SJSA1 (cell line): ENCODE data around the gene TOB2. TPM values are rescaled to one million over a fixed set of nuclear protein-coding genes. Genes with fewer than 3 reads are reported as not detected.

Experiments used
- DNase-seq, 2 experiments: peaks; one replicate each; pipeline ENCODE4 v3.0.0-alpha.2; 2015 to 2020; ENCODE audit warnings: low spot score in 2 of 2, low read depth in 1 of 2
- H3K27ac ChIP-seq: fragments of 250-450 bp; sonication (Bioruptor Pico); 2 replicates; pipeline ENCODE4 v1.5.1; 2020; ENCODE audit warnings: mild to moderate bottlenecking, moderate library complexity
- H3K27me3 ChIP-seq: fragments of 250-450 bp; sonication (Bioruptor Pico); replicated peaks from 2 replicates; pipeline ENCODE4 v1.5.1; 2020; ENCODE audit warnings: mild to moderate bottlenecking, moderate library complexity
- H3K36me3 ChIP-seq: fragments of 250-450 bp; sonication (Bioruptor Pico); 2 replicates; pipeline ENCODE4 v1.5.1; 2020; ENCODE audit warnings: mild to moderate bottlenecking
- H3K4me1 ChIP-seq: fragments of 250-450 bp; sonication (Bioruptor Pico); replicated peaks from 2 replicates; pipeline ENCODE4 v1.6.1; 2021; ENCODE audit warnings: mild to moderate bottlenecking
- H3K4me3 ChIP-seq: fragments of 250-450 bp; sonication (Bioruptor Pico); 2 replicates; pipeline ENCODE4 v1.5.1; 2020; ENCODE audit warnings: mild to moderate bottlenecking
- H3K9me3 ChIP-seq: fragments of 250-450 bp; sonication (Bioruptor Pico); replicated peaks from 2 replicates; pipeline ENCODE4 v1.5.1; 2020; ENCODE audit warnings: mild to moderate bottlenecking
- total RNA-seq: library from RNA; depleted of rRNA; stranded (reverse); fragments of >200 nt; shearing (Covaris generic); gene quantifications from 2 replicates; pipeline ENCODE4 v1.2.3, GENCODE V29; 2014

The TOB2 gene
- total RNA-seq, 1 experiment from 2014 or later = 17.9 TPM

DNA sequence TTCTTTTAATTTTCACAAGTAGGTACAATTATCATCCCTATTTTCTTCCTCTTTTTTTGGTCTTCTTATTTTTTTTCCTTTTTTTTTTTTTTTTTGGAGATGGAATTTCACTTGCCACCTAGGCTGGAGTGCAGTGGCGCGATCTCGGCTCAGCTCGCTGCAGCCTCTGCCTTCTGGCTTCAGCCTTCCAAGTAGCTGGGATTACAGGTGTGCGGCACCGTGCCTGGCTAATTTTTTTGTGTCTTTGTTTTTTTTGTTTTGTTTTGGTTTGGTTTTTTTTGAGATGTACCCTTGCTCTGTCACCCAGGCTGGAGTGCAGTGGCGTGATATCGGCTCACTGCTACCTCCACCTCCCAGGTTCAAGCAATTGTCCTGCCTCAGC is 16.7 kb downstream of the TOB2 start:
- Histone ChIP-seq H3K4me1 (no peaks in the 10 kb centered on the region), H3K27me3 (no peaks in the 10 kb centered on the region), H3K27ac (no peak overlapping the region), H3K36me3 (peaks cover 30% of the 10 kb centered on the region), H3K4me3 (no peak overlapping the region), H3K9me3 (no peaks in the 10 kb centered on the region)
- DNase-seq = no peak

DNA sequence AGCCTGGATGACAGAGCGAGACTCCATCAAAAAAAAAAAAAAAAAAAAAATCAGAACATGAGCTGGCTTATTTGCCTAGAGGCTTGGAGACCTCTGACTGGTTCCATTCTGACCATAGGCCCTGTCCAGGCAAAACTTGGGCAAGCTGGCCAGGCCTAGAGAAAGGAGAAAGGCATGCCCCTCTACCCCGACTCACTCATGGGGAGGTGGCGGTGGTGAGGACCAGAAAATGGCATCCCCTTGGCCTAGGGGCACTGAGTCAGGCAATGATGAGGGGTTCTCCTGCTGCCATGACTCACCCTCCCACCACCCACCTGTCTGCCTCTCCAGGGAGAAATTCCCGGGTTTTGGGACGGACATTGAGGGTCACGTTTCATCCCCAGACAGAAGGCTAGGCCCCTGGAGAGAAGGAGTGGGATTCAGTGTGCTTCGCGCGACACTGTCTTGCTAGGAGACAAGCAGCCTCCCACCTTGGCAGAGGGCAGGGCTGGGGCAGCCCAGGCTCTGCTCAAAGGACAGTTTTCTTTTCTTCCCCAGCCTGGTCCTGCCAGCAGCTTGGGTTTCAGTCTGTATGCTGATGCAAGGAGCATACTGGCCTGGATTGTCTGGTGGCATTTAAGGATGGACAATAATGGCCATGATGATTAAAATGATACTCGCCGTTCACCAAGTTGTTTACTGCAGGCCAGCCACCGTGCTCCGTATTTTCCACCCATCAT is 17.2 kb downstream of the TOB2 start:
- Histone ChIP-seq H3K27ac (no peak overlapping the region), H3K36me3 (peaks cover 29% of the 10 kb centered on the region), H3K27me3 (no peaks in the 10 kb centered on the region), H3K9me3 (no peaks in the 10 kb centered on the region), H3K4me1 (no peaks in the 10 kb centered on the region), H3K4me3 (no peak overlapping the region)
- no peak for DNase-seq

DNA sequence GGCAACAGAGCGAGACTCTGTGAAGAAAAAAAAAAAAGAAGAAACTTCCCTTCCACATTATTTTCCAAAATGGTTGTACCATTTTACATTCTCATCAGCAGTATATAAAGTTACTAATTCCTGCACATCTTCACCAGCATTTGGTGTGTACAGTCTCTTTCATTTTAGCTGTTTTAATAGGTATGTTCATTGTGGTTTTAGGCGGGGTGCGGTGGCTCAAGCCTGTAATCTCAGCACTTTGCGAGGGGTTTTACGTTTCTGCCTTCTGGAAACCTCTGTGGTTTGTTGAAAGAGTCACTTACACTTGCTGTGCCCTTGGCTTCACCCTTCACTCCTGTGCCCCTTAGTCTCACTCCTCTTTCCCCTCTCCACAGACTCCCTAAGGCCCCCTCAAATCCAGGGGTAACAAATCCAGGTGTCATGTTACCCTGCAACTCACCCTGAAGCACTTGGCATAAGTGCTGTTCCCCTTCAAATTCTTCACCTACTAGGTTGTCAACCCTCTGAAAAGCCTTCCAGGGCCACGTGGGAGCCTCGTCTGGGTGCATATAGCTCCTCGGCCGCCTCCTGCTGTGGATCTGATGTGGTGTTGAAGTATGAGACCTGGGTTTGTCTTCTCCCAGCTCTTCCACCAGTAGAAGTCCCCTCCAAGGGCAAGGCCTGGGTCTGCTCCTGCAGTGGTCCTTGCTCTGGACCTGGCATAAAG is 20.8 kb downstream of the TOB2 start:
- Histone ChIP-seq H3K36me3 (peaks cover 22% of the 10 kb centered on the region), H3K4me1 (no peaks in the 10 kb centered on the region), H3K9me3 (no peaks in the 10 kb centered on the region), H3K4me3 (no peak overlapping the region), H3K27ac (no peak overlapping the region), H3K27me3 (no peaks in the 10 kb centered on the region)
- no peak for DNase-seq

DNA sequence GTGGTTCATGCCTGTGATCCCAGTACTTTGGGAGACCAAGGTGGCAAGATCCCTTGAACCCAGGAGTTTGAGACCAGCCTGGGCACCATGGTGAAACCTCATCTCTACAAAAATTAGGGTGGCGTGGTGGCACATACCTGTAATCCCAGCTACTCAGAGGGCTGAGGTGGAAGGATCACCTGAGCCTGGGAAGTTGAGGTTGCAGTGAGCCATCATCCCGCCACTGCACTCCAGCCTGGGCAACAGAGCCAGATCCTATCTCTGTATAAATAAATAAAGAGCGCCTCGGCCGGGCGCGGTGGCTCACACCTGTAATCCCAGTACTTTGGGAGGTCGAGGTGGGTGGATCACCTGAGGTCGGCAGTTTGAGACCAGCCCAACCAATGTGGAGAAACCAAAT is 27.9 kb downstream of the TOB2 start:
- Histone ChIP-seq H3K36me3 (peaks cover 18% of the 10 kb centered on the region), H3K27me3 (no peaks in the 10 kb centered on the region), H3K9me3 (no peaks in the 10 kb centered on the region), H3K27ac (no peak overlapping the region), H3K4me3 (no peak overlapping the region), H3K4me1 (peaks cover 10% of the 10 kb centered on the region)
- DNase-seq = no peak

DNA sequence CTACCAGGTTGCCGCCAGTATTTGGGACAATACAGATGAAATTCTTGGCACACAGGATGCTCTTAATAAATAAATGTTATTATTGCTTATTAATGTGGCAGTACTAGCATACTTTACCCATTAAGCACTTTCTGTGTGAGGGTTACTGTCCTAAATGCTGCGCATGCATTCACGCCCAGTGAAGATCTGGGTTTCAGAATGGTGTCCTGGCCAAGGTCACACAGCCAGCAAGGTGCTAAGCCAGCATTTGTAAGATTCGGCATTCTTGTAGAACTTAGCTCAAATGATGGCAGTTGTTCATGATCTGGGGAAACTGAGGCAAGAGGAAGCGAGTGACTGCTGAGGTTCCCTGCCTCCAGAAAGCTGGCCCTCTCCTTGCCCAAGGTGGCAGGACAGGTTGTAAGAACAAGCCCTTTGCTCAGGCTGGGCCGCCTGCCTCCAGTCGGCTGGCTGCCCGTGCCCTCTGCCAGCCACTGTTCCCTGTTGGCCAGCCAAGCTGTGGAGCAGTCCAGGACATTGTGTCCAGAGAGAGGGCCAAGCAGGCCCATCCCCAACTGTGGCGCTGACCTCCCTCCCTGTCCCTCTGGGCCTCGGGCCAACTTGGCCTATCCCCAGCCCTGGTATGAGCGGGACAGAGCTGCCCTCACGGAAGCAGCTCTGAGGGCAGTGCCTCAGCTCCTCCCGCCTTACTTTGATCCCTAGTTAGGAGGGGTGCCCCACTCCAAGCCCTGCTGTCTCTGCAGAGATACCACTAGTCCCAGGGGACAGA is 28.8 kb downstream of the TOB2 start:
- DNase-seq = no peak
- no peak overlapping the region for H3K4me3 ChIP-seq
- H3K4me1 ChIP-seq = peaks cover 12% of the 10 kb centered on the region
- peaks cover 20% of the 10 kb centered on the region for H3K36me3 ChIP-seq
- H3K27me3 ChIP-seq = no peaks in the 10 kb centered on the region
- H3K9me3 ChIP-seq = no peaks in the 10 kb centered on the region
- no peak overlapping the region for H3K27ac ChIP-seq

DNA sequence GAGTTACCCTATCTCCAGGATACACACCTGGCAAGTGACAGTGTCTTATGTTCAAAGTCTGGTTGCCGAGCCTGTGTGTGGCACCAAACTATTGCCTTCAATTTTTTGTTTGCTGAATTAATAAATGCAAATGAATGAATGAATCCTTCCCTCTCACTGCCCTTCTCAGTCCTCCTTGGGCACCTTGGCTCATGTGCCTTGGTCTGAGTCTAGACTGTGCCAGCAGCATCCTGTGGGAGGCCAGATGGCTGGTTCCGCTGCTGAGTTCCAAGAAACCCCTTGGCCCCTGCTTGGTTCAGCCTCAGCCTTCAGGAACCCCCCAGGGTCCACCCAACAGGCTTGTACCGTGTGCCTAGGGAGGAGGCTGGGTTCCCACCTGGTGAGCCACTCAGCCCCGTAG is 31.0 kb downstream of the TOB2 start:
- Histone ChIP-seq H3K4me3 (no peak overlapping the region), H3K9me3 (no peaks in the 10 kb centered on the region), H3K27me3 (no peaks in the 10 kb centered on the region), H3K27ac (no peak overlapping the region), H3K36me3 (peaks cover 20% of the 10 kb centered on the region), H3K4me1 (peaks cover 19% of the 10 kb centered on the region)
- DNase-seq = no peak

DNA sequence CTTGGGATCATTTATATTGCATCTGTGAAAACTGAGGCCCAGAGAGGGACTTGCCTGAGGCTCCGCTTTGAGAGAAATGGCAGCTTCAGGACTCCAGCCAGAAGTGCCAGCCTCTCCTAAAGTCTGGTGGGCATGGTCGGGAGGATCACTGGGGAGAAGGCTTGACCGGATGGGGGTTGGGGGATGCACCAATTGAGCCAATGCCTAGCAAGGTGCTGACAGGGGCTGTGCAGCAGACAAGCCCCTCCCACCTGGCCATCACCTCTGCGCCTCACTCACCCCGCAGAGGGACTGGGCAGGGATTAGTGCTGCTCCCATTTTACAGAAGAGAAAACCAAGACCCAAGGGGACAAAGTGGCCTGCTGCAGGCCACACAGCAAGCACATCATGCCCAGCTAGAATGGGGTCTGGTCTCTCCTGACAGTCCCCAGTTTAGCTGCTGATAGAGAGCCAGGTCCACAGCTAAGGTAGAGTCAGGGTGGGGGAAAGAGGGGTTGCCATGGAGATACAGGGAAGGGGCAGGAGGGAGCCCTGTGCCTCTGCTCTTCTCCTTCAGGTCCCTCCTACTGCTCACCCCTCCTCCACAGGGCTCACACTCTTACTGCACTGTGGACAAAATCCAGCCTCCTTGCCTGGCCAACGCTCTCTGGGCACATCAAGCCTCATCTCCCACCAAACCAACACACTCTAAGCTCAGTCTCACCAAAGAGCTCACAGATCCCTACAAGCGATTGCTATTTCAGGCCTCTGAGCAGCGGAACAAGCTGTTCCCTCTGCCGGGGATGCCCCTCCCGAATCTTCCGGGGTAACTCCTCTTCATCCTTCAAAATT is 35.4 kb downstream of the TOB2 start:
- Histone ChIP-seq H3K36me3 (peaks cover 20% of the 10 kb centered on the region), H3K9me3 (no peaks in the 10 kb centered on the region), H3K4me3 (no peak overlapping the region), H3K4me1 (peaks cover 19% of the 10 kb centered on the region), H3K27me3 (no peaks in the 10 kb centered on the region), H3K27ac (no peak overlapping the region)
- DNase-seq = no peak

DNA sequence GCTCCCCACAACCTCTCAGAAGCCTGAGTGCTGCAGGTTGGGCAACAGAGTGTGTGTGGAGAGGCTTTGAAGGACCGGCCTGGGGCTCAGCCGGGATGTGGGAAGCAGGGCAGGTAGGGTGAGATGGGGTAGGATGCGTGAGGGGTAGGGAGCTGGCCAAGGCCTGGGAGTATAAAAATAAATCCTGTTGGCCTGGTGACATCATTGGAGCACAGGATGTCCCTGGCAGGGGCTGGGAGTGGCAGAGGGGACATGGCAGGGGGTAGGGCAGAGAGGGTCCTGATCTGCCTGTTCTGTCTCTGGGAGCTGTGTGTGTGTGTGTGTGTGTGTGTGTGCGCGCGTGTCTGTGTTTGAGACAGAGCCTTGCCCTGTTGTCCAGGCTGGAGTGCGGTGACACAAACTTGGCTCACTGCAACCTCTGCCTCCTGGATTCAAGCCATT is 36.3 kb downstream of the TOB2 start:
- H3K9me3 ChIP-seq = no peaks in the 10 kb centered on the region
- no peak overlapping the region for H3K27ac ChIP-seq
- no peak for DNase-seq
- peaks cover 16% of the 10 kb centered on the region for H3K36me3 ChIP-seq
- no peaks in the 10 kb centered on the region for H3K27me3 ChIP-seq
- H3K4me3 ChIP-seq = no peak overlapping the region
- peaks cover 19% of the 10 kb centered on the region for H3K4me1 ChIP-seq

DNA sequence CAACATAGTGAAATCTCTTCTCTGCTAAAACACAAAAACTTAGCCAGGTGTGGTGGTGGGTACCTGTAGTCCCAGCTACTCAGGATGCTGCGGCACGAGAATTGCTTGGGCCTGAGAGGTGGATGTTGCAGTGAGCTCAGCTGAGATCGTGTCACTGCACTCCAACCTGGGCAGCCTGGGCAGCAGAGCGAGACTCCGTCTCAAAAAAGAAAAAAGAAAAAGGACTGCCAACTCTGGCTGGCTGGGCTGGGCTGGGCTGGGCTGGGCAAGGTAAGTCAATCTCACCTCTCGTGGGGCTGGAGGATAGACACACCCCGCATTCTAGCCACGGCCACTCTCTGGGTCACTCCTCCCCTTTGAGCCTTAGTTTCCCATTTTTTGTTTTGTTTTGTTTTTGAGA is 37.9 kb downstream of the TOB2 start:
- Histone ChIP-seq H3K4me1 (peaks cover 15% of the 10 kb centered on the region), H3K27ac (no peak overlapping the region), H3K27me3 (no peaks in the 10 kb centered on the region), H3K9me3 (no peaks in the 10 kb centered on the region), H3K4me3 (no peak overlapping the region), H3K36me3 (peaks cover 8% of the 10 kb centered on the region; the same call in 1 of the 2 replicates)
- DNase-seq = no peak

DNA sequence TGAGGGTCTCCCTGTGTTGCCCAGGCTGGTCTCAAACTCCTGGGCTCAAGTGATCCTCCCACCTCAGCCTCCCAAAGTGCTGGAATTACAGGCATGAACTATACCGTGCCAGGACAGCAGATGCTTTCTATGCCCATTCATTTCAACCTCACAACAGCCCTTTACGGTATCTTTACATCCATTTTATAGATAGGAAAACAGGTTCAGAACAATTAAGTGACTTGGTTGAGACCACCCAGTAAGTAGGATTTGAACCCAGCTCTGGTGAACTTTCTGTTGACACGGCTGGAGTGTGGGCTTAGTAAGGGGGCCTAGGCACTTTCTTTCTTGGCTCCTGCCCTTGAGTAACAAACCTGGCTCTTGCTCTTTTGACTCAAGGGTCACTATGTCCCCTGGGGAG is 39.2 kb downstream of the TOB2 start:
- no peak overlapping the region for H3K4me3 ChIP-seq
- H3K27me3 ChIP-seq = no peaks in the 10 kb centered on the region
- peaks cover 10% of the 10 kb centered on the region for H3K4me1 ChIP-seq
- H3K27ac ChIP-seq = no peak overlapping the region
- no peak for DNase-seq
- no peaks in the 10 kb centered on the region for H3K9me3 ChIP-seq
- 0 out of 2 replicates have a peak, but pooled peaks cover under 1% of the 10 kb centered on the region for H3K36me3 ChIP-seq

DNA sequence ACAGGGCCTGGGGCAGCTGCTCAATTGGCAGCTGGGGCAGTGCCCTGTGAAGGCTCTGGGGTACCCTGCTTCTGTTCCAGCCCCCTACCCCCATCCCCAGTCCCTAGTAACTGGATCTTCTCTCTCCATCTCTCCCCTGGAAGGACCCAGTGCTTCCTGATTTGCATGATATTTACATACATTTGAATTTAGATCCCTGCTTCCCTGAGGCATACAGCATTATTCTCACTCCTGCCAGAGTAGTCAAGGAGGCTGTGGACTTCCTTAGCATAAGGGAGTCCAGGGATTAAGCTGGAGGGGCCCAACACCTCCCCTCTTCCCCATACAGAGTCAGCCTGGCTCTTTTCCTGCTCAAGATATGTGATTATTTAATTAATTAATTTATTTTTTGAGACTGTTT is 40.2 kb downstream of the TOB2 start:
- Histone ChIP-seq H3K4me3 (no peak overlapping the region), H3K27me3 (no peaks in the 10 kb centered on the region), H3K36me3 (no peaks in the 10 kb centered on the region), H3K27ac (no peak overlapping the region), H3K9me3 (no peaks in the 10 kb centered on the region), H3K4me1 (peaks cover 14% of the 10 kb centered on the region)
- no peak for DNase-seq

DNA sequence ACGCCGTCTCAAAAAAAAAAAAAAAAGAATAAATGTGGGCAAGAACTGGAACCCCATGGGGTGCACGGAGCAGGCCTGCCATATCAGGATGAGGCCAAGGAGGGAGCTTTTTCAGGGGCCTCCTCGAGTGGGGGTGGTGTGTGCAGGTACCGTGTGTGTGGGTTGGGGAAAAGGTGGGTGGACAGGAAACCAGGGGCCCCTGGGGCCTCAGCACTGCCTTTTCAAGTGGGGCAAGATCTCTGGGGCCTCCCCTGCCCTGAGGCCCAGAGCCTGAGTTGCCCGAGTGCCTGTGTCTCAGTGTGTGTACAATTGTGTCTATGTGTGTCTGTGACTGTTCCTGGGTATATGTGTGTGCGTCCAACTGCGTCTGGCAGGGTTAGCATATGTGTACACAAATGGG is 41.0 kb downstream of the TOB2 start:
- H3K9me3 ChIP-seq = no peaks in the 10 kb centered on the region
- H3K27me3 ChIP-seq = no peaks in the 10 kb centered on the region
- no peak overlapping the region for H3K4me3 ChIP-seq
- peaks cover 14% of the 10 kb centered on the region for H3K4me1 ChIP-seq
- no peaks in the 10 kb centered on the region for H3K36me3 ChIP-seq
- H3K27ac ChIP-seq = no peak overlapping the region
- DNase-seq = no peak

DNA sequence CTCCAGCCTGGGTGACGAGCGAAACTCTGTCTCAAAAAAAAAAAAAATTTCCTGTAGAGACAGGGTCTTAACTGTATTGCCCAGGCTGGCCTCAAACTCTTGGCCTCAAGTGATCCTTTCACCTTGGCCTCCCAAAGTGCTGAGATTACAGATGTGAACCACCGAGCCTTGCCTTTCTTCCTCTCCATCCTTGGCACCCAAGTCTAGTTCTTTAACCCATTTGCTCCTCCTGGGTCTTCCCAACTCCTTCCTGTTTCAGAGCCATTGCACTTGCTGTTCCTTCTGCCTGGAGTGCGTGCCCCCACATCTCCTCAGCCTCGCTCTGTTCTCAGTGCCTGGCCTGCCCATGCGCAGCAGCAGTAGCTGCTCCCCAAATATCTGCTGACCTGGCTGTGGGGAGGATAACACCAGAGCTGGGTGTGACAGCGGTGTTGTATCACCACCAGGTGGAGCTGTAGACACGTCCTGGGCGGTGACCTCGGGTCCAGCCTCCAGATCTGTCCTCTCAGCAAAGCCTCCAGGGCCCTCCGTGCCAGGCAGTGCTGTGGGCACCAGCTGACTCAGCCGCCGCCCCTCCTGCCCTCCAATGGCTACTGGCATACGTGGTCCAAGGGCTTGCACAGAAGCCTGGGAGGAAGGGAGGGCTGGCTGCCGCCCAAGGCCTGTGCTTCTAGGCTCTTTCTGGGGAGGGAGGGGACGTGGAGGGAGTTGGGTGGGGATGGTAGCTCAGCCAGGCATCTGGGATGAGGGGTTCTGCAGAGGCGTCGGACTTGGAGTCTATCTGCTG is 42.9 kb downstream of the TOB2 start:
- Histone ChIP-seq H3K4me1 (peaks cover 14% of the 10 kb centered on the region), H3K4me3 (no peak overlapping the region), H3K27ac (no peak overlapping the region), H3K27me3 (no peaks in the 10 kb centered on the region), H3K36me3 (no peaks in the 10 kb centered on the region), H3K9me3 (no peaks in the 10 kb centered on the region)
- DNase-seq = peak; percentile 73 to 93
